Lung (tissue), 12 donors: ENCODE results near the gene OPRM1. TPM values are rescaled to one million over a fixed set of nuclear protein-coding genes. Genes with fewer than 3 reads are reported as not detected.

ENCODE experiments used
- ATAC-seq: fragments of 200-7000 bp; cut with Tn5 transposase; one replicate; pipeline ENCODE4 v1.9.1; 2020; ENCODE audit warnings: moderate number of reproducible peaks; ENCODE audit not compliant: insufficient read depth, low FRiP score
- DNase-seq, 3 donors: peaks; one replicate each; pipeline ENCODE4 v3.0.0-alpha.2; 2013 to 2017
- H3K27ac ChIP-seq, 2 donors: one replicate each; pipeline ENCODE4 v1.5.1; 2013; ENCODE audit warnings: mild to moderate bottlenecking in 2 of 2, moderate library complexity in 2 of 2, control low read depth in 1 of 2, inconsistent platforms in 1 of 2, low read depth in 1 of 2, low read length in 1 of 2
- H3K27me3 ChIP-seq, 3 donors: one replicate each; pipeline ENCODE4 v1.5.1; 2013; ENCODE audit warnings: low read length in 2 of 3; ENCODE audit not compliant: control insufficient read depth in 3 of 3, insufficient read depth in 3 of 3
- H3K36me3 ChIP-seq, 4 donors: one replicate each; pipeline ENCODE4 v1.5.1; 2013; ENCODE audit warnings: low read length in 4 of 4, mild to moderate bottlenecking in 1 of 4, moderate library complexity in 1 of 4; ENCODE audit not compliant: control insufficient read depth in 4 of 4, insufficient read depth in 4 of 4
- H3K4me1 ChIP-seq, 5 donors: one replicate each; pipeline ENCODE4 v1.5.1; 2013; ENCODE audit warnings: low read length in 5 of 5, mild to moderate bottlenecking in 2 of 5, moderate library complexity in 1 of 5; ENCODE audit not compliant: control insufficient read depth in 5 of 5, insufficient read depth in 5 of 5
- H3K4me3 ChIP-seq: one replicate; pipeline ENCODE4 v1.5.1; 2013; ENCODE audit warnings: mild to moderate bottlenecking, control low read depth, moderate library complexity
- H3K9ac ChIP-seq, 2 donors: one replicate each; pipeline ENCODE4 v1.5.1; 2013; ENCODE audit warnings: low read length in 2 of 2, control low read depth in 1 of 2; ENCODE audit not compliant: insufficient read depth in 1 of 2
- H3K9me3 ChIP-seq, 4 donors: one replicate each; pipeline ENCODE4 v1.5.1; 2013; ENCODE audit warnings: low read length in 3 of 4, mild to moderate bottlenecking in 1 of 4, moderate library complexity in 1 of 4; ENCODE audit not compliant: control insufficient read depth in 4 of 4, insufficient read depth in 3 of 4
- WGBS, 2 donors: extraction: QIAGEN DNeasy Blood & Tissue Kit; methylation state at CpG; one replicate each; pipeline ENCODE4 v1.1.7; 2013; 5-methylcytosine and 5-hydroxymethylcytosine counted together
- polyA plus RNA-seq, 2 donors: library from polyadenylated mRNA; stranded (reverse); fragments of 200-250 nt; gene quantifications; one replicate each; pipeline ENCODE4 v1.2.1, GENCODE V29; 2013
- total RNA-seq, 2 donors: library from RNA; depleted of rRNA in 1 of 2; stranded (reverse); fragments of >200 nt in 1 of 2; gene quantifications; one replicate each; pipeline ENCODE4 v1.2.1, GENCODE V29; 2014 to 2021
- TF ChIP-seq, protein P1 (sequence below): IDR thresholded peaks from 2 replicates; pipeline ENCODE4 v1.5.1; 2012; ENCODE audit warnings: mild to moderate bottlenecking; ENCODE audit errors: control extremely low read depth, extremely low read depth
- donor health status: control.
- donor health status: control.
- donor health status: Bipolar disorder and iron deficiency.
- donor health status: healthy.
- donor health status: DM: yes; HTN: yes; CAD: no.

Gene OPRM1
- total and polyA plus RNA-seq, 4 donors = not detected

DNA sequence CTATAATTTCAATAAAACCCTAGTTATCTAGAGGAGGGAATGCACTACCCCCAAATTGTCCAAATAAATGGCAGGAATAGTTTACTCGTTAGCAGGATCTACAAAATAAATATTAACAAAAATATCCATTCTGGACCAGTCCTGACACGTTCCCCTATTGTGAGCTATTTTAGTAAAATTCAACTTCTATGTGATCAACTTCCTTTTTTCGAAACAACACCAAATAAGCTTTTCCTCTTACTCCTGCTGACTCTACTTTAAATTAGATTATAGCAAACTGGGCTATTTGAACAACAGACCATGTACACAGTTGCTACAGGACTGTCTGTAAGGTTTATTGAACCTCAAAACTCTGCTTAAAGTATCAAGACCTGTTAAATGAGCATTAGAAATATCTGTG is 163.3 kb downstream of the OPRM1 start:
- H3K4me1 ChIP-seq = peaks cover 0 to 11% (median 0%) of the 10 kb centered on the region in 5 donors
- WGBS, 2 donors = 35 to 60% methylated on average over 3 of the region's 3 CpGs
- no peak overlapping the region for H3K9ac ChIP-seq
- TF ChIP-seq, protein P1, sequence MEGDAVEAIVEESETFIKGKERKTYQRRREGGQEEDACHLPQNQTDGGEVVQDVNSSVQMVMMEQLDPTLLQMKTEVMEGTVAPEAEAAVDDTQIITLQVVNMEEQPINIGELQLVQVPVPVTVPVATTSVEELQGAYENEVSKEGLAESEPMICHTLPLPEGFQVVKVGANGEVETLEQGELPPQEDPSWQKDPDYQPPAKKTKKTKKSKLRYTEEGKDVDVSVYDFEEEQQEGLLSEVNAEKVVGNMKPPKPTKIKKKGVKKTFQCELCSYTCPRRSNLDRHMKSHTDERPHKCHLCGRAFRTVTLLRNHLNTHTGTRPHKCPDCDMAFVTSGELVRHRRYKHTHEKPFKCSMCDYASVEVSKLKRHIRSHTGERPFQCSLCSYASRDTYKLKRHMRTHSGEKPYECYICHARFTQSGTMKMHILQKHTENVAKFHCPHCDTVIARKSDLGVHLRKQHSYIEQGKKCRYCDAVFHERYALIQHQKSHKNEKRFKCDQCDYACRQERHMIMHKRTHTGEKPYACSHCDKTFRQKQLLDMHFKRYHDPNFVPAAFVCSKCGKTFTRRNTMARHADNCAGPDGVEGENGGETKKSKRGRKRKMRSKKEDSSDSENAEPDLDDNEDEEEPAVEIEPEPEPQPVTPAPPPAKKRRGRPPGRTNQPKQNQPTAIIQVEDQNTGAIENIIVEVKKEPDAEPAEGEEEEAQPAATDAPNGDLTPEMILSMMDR = no peak
- no peaks in the 10 kb centered on the region for H3K9me3 ChIP-seq
- no peak for ATAC-seq
- no peaks in the 10 kb centered on the region for H3K36me3 ChIP-seq
- no peak for DNase-seq
- H3K27ac ChIP-seq = no peak overlapping the region
- H3K4me3 ChIP-seq = no peak overlapping the region
- H3K27me3 ChIP-seq = no peaks in the 10 kb centered on the region

DNA sequence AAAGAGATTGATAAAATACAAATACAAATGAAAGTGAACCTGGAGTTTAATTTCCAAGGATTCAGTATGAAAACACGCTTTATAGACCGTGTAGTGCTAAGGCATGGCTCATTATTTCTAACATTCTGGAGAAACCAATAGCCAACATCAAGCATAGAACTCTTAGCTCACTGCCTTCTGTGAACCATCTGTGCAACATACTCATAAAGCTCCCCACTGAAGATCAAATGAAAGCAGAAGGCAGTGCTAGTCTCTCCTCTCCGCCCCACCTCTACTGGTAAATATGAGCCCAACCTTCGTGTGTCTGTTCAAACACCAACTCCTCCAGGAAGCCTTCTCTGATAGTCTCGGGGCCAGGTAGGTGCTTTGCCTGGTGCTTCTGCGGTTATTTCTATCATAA is 163.9 kb downstream of the OPRM1 start:
- no peak overlapping the region for H3K9ac ChIP-seq
- TF ChIP-seq, protein P1 = no peak
- no peaks in the 10 kb centered on the region for H3K27me3 ChIP-seq
- WGBS, 2 donors = 94 to 95% methylated on average over 6 of the region's 6 CpGs
- no peaks in the 10 kb centered on the region for H3K36me3 ChIP-seq
- DNase-seq (no peak), ATAC-seq (no peak)
- no peak overlapping the region for H3K27ac ChIP-seq
- H3K4me3 ChIP-seq = no peak overlapping the region
- H3K9me3 ChIP-seq = no peaks in the 10 kb centered on the region
- H3K4me1 ChIP-seq = peaks cover 0 to 4% (median 0%) of the 10 kb centered on the region in 5 donors

DNA sequence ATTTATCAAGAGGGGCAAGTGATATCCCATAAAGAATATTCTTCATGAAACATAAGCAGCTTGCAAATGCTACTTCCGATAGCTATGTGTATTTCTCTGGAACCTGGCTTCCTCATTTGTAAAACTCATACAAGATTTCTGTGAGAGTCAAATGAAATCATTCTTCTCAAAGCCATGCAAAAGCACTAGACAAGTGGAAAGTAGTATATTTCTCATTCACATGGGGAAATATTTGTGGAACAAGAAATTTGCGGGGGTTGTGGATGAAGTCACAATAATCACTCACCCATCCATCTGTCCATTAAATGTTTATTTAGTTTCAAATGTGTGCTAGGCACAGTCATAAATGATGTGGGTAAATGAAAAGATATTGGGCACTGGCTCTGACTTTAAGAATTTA is 167.1 kb downstream of the OPRM1 start:
- Histone ChIP-seq H3K27me3 (no peaks in the 10 kb centered on the region), H3K9me3 (no peaks in the 10 kb centered on the region), H3K9ac (no peak overlapping the region), H3K4me1 (no peaks in the 10 kb centered on the region), H3K4me3 (no peak overlapping the region), H3K27ac (no peak overlapping the region), H3K36me3 (no peaks in the 10 kb centered on the region)
- 94 to 96% methylated on average over 2 of the region's 2 CpGs for WGBS, 2 donors
- TF ChIP-seq, protein P1 = no peak
- DNase-seq = no peak
- ATAC-seq = no peak

DNA sequence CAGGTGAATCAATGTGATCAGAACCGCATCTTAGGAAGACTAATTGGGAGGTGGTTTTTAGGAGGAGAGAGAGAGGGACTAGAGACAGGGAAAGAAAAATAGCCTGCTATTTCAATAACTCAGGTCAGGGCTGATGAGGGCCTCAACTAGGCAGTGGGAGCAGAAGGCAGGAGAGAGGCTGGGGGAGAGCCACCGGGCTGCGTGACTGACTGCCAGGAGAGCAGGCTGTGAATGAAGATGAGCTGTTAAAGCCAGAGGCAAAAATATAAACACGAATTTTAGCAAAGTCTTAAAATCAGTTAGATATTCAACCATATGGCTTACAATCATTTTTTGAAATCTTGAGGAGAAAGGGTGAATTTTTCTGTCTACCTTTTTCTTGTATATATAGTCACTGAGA is 168.0 kb downstream of the OPRM1 start:
- Histone ChIP-seq H3K4me3 (no peak overlapping the region), H3K9me3 (no peaks in the 10 kb centered on the region), H3K36me3 (no peaks in the 10 kb centered on the region), H3K27ac (no peak overlapping the region), H3K27me3 (no peaks in the 10 kb centered on the region), H3K4me1 (no peaks in the 10 kb centered on the region), H3K9ac (no peak overlapping the region)
- ATAC-seq = no peak
- DNase-seq = no peak
- TF ChIP-seq, protein P1 = no peak
- 67 to 70% methylated on average over 4 of the region's 4 CpGs for WGBS, 2 donors
